Brain pericyte (primary cell): ENCODE data around the gene NRDE2.

Source experiments
- DNase-seq: peaks from one replicate; pipeline ENCODE4 v3.0.0-alpha.2; 2012; ENCODE audit warnings: low read depth, low spot score

NRDE2 gene

GRCh38 chr14:90331497-90332270 lies at the start of gene NRDE2:
Gene NRDE2, minus strand, starts transcription at chr14:90331941. Its CDS starts 37 bp downstream, at chr14:90331904.
- DNase-seq, result peak; percentile 92

- no peak for DNase-seq
Observed at GRCh38 chr14:90381011-90381786, 49.5 kb upstream of the NRDE2 start.

GRCh38 chr14:90379106-90379505 lies 47.4 kb upstream of the NRDE2 start:
- DNase-seq, result no peak

- no peak for DNase-seq
Observed at GRCh38 chr14:90378249-90378648, 46.5 kb upstream of the NRDE2 start.

- no peak for DNase-seq
Observed at GRCh38 chr14:90375934-90376333, 44.2 kb upstream of the NRDE2 start.

GRCh38 chr14:90374813-90375212 lies 43.1 kb upstream of the NRDE2 start:
- DNase-seq, result no peak

- DNase-seq, result no peak
Observed at GRCh38 chr14:90373887-90374286, 42.1 kb upstream of the NRDE2 start.

GRCh38 chr14:90368946-90369721 lies 37.4 kb upstream of the NRDE2 start:
- DNase-seq, result no peak

- no peak for DNase-seq
Observed at GRCh38 chr14:90362558-90362896, 30.8 kb upstream of the NRDE2 start.

GRCh38 chr14:90361865-90362557 lies 30.3 kb upstream of the NRDE2 start:
- DNase-seq, result no peak

GRCh38 chr14:90358359-90358758 lies 26.6 kb upstream of the NRDE2 start:
- no peak for DNase-seq

- no peak for DNase-seq
Observed at GRCh38 chr14:90356925-90357324, 25.2 kb upstream of the NRDE2 start.

- DNase-seq, result no peak
Observed at GRCh38 chr14:90355540-90356518, 24.1 kb upstream of the NRDE2 start.

- DNase-seq, result no peak
Observed at GRCh38 chr14:90354551-90355298, 23.0 kb upstream of the NRDE2 start.

- DNase-seq, result no peak
Observed at GRCh38 chr14:90349739-90350138, 18.0 kb upstream of the NRDE2 start.

- DNase-seq, result no peak
Observed at GRCh38 chr14:90348270-90348669, 16.5 kb upstream of the NRDE2 start.

GRCh38 chr14:90345239-90345557 lies 13.5 kb upstream of the NRDE2 start:
- no peak for DNase-seq

- DNase-seq, result no peak
Observed at GRCh38 chr14:90344331-90345238, 12.8 kb upstream of the NRDE2 start.

GRCh38 chr14:90342327-90342726 lies 10.6 kb upstream of the NRDE2 start:
- no peak for DNase-seq
